Retinal pigment epithelial cell (primary cell): ENCODE measurements around the gene CABP2.
"Not testable (repeated sequence)": the region's sequence is repeated elsewhere in the genome, so short reads cannot be mapped to it uniquely, and the experiment has no call there.

ENCODE experiments used
- DNase-seq: peaks from one replicate; pipeline ENCODE4 v3.0.0-alpha.2; 2010; ENCODE audit warnings: low read depth
- H3K4me3 ChIP-seq: 2 replicates; pipeline ENCODE4 v1.5.1; 2011; ENCODE audit warnings: mild to moderate bottlenecking, low read length, control low read depth, moderate library complexity
- CTCF ChIP-seq: conservative IDR thresholded peaks from 2 replicates; pipeline ENCODE4 v1.5.1; 2011; ENCODE audit warnings: low read depth, low read length, control low read depth, inconsistent platforms

The CABP2 gene

DNA sequence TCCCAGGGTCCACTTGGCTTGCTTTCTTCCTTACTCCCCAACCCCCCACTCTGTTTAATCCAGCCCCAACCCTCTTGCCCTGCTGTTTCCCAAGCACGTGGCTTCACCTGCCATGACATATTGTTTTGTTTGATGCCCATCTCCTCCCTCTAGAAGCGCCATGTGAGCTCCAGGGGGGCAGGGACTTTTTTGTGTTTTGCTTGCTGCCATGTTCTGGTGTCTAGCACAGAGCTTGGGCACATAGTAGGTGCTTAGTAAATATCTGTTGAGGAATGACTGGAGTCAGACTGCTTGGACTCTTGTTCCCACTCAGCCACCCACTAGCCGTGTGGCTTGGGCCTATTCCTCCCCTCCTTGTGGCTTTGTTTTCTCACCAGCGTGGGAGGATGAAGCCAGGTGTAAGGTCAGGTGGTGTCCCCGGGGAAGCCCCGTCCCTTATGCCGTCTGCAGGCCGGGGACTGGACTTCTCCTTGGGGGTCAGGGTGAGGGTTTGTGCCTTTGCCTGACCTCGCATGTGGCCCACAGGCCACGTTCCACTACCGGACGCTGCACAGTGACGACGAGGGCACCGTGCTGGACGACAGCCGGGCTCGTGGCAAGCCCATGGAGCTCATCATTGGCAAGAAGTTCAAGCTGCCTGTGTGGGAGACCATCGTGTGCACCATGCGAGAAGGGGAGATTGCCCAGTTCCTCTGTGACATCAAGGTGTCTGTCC lies 36.6 kb downstream of the CABP2 start:
- no peak overlapping the region for H3K4me3 ChIP-seq
- DNase-seq: no peak
- TF ChIP-seq CTCF: no peak

DNA sequence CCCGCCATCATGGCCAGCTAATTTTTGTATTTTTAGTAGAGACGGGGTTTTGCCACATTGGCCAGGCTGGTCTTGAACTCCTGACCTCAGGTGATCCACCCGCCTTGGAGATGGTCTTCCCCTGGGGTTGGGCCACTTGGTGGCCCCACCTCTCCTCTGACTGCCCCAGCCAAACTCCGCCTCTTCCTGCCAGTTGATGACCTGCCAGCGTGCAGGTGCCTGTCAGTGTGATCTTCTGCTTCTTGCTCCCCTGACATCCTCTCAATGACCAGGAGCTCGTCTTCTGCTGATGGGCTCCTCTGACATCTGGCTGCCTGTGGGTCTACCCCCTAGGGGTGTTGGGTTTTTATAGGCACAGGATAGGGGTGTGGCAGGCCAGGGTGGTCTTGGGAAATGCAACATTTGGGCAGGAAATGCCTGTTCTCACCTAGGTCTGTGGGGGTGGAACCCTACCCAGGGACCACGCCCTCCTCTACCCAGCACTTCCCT lies 37.3 kb downstream of the CABP2 start:
- not testable (repeated sequence) for H3K4me3 ChIP-seq, DNase-seq

GRCh38 chr11:67484847-67485311 lies 38.4 kb downstream of the CABP2 start:
- no peak overlapping the region for H3K4me3 ChIP-seq
- no peak for DNase-seq
- no peak for TF ChIP-seq CTCF

DNA sequence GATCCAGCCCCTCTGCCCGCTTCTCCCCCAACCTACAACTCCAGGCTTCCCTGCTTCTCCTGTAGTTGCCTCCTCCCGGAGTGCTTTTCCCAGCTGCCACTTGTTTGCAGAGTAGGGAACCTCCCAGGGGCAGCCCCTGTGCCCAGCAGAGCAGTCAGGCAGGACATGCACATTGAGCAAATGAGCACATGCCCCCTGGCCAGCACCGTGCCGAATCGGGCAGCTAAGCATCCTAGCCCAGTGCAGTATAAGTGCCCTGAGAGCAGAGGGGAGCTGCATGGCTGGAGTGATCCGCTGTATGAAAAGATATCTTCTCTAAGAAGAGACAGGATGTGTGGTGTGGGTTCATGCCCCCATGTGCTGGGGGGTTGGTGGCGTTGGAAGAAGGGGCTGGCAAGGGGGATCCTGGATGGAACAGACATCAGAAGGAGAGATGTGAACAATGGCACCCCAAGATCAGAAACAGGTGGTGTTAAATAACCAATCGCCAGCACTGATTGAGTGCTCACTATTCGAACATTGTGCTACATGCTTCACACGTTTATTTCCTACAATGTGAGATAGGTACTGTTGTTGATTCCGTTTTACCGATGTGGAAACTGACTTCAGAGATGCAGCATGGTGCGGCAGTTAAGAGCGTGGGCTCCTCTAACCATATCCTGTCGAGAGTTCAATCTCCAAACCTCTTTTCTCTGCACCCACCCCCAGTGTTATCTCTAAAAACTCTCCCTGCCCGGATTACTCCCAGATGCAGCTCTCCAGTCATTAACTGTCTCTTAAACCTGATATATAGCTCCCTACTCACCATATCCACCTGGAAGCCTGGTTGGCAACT lies 39.2 kb downstream of the CABP2 start:
- H3K4me3 ChIP-seq: no peak overlapping the region
- DNase-seq: no peak
- no peak for TF ChIP-seq CTCF

DNA sequence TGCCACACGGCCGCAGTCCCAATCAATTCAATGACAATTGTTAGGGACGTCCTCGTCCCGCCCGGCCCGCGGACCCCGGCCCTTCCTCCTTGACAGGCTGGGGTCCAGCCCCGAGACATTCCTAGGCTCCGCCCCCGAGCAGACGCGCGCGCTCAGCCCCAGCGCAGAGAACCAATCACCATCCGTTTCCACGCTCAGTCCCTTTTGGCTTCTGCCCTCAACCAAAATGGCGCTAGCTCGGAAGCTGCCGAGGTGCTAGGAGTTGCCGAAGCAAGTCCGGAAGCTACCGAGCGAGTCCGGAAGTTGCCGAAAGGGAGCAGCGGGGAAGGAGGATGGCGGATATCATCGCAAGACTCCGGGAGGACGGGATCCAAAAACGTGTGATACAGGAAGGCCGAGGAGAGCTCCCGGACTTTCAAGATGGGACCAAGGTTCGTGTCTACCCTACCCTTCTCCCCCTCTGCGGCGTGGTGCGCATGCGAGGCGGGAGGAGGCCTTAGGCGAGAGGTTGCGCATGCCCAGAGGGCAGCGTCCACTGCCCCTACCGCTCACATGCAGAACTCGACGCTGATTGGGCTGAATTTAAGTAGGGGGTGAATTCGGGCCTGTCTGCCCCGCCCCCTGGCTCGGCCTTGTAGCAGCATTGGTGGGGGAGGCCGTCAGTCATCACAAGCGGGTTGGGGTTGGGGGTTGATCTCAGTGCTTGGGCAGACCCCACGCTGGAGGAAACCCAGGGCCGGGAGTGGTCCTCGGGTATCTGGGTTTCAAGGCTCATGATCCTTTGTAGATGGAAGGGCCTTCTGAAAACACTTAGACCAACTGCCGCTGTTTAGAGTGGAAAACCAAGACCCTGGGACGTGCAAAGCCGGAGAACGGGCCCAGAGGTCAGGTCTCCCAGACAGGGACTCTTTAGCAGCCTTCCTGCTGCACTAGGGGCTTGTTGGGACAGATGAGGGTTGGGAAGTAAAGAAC lies 40.1 kb downstream of the CABP2 start, which contains the start of gene AIP:
Gene AIP, plus strand, starts transcription at position 200 of the 972 bp plus-strand sequence. Its CDS starts 133 bp downstream, at position 333.
- H3K4me3 ChIP-seq: peak within 1 kb of the TSS; percentile 66
- peak; percentile 90 for DNase-seq
- TF ChIP-seq CTCF: peak; percentile 6

DNA sequence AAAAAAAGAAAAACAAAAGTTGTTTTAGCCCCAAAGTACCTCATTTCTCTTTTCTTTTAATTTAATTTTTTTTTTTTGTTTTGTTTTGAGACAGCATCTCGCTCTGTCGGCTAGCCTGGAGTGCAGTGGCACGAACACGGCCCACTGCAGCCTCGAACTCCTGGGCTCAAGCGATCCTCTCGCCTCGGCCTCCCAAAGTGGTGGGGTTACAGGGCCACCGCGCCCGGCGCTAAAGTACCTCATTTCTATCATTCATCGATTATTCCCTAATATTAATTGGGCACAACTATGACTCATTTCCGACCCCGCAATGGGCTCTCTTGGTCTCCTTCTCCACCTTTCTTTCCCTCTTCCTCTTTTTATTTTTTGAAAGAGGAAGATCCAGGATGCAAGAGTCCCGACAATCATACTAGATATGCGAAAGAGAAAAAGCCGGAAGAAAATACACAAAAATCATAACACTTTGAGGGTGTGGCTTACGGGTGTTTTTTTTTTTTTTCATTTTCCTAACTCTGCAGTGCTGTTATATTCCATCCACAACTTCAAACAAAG lies 40.9 kb downstream of the CABP2 start:
- no peak for TF ChIP-seq CTCF
- peak overlapping the region; percentile 66 for H3K4me3 ChIP-seq
- no peak for DNase-seq

DNA sequence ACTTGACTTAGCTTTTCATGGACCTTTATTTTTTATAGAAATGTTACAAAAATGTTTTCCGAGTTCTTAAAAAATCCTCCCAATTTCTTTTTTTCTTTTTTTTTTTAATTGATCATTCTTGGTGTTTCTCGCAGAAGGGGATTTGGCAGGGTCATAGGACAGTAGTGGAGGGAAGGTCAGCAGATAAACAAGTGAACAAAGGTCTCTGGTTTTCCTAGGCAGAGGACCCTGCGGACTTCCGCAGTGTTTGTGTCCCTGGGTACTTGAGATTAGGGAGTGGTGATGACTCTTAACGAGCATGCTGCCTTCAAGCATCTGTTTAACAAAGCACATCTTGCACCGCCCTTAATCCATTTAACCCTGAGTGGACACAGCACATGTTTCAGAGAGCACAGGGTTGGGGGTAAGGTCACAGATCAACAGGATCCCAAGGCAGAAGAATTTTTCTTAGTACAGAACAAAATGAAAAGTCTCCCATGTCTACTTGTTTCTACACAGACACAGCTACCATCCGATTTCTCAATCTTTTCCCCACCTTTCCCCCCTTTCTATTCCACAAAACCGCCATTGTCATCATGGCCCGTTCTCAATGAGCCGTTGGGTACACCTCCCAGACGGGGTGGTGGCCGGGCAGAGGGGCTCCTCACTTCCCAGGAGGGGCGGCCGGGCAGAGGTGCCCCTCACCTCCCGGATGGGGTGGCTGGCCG lies 45.7 kb downstream of the CABP2 start:
- not testable (repeated sequence) for DNase-seq

GRCh38 chr11:67476692-67477091 lies 46.6 kb downstream of the CABP2 start:
- H3K4me3 ChIP-seq, DNase-seq: not testable (repeated sequence)

More for the DNA sequence above, 45.7 kb downstream of the CABP2 start:
- not testable (repeated sequence) for H3K4me3 ChIP-seq
